Osteocyte (in vitro differentiated cells): ENCODE measurements around the gene ALPL. TPM values are rescaled to one million over a fixed set of nuclear protein-coding genes. Genes with fewer than 3 reads are reported as not detected.
"Not testable (repeated sequence)": the region's sequence is repeated elsewhere in the genome, so short reads cannot be mapped to it uniquely, and the experiment has no call there.

ENCODE experiments used
- DNase-seq: peaks from one replicate; pipeline ENCODE4 v3.0.0; 2021; ENCODE audit warnings: mixed read lengths; ENCODE audit not compliant: unreplicated experiment; ENCODE audit errors: extremely low spot score
- H3K27ac Mint-ChIP-seq: one replicate; pipeline ENCODE4 v1.8.0; 2021; ENCODE audit warnings: mild to moderate bottlenecking, mixed read lengths; ENCODE audit not compliant: unreplicated experiment
- H3K27me3 Mint-ChIP-seq: one replicate; pipeline ENCODE4 v1.8.0; 2021; ENCODE audit warnings: mixed read lengths; ENCODE audit not compliant: unreplicated experiment
- H3K36me3 Mint-ChIP-seq: one replicate; pipeline ENCODE4 v1.8.0; 2021; ENCODE audit warnings: mixed read lengths; ENCODE audit not compliant: unreplicated experiment
- H3K4me1 Mint-ChIP-seq: one replicate; pipeline ENCODE4 v1.8.0; 2021; ENCODE audit warnings: mixed read lengths; ENCODE audit not compliant: unreplicated experiment
- H3K4me3 Mint-ChIP-seq: one replicate; pipeline ENCODE4 v1.8.0; 2021; ENCODE audit warnings: mild to moderate bottlenecking, moderate library complexity, mixed read lengths; ENCODE audit not compliant: unreplicated experiment
- H3K9me3 Mint-ChIP-seq: one replicate; pipeline ENCODE4 v1.8.0; 2021; ENCODE audit warnings: mixed read lengths; ENCODE audit not compliant: unreplicated experiment
- CTCF ChIP-seq: fragments of 200-600 bp; sonication (generic); IDR thresholded peaks from 2 replicates; pipeline ENCODE4 v1.5.0; 2021; ENCODE audit warnings: antibody characterized with exemption, mild to moderate bottlenecking, moderate library complexity
- total RNA-seq: library from RNA; stranded (reverse); gene quantifications from 2 replicates; pipeline ENCODE4 v1.2.1, GENCODE V29; 2021

ALPL gene
- total RNA-seq, 1 donor from 2014 or later: 41.6 TPM

GRCh38 chr1:21478356-21478755, 30.9 kb upstream of the ALPL start:
- TF ChIP-seq CTCF: no peak
- peaks cover 61% of the 10 kb centered on the region for H3K36me3 Mint-ChIP-seq
- H3K4me3 Mint-ChIP-seq: no peak overlapping the region
- no peaks in the 10 kb centered on the region for H3K4me1 Mint-ChIP-seq
- H3K27me3 Mint-ChIP-seq: peaks cover 2% of the 10 kb centered on the region
- no peaks in the 10 kb centered on the region for H3K9me3 Mint-ChIP-seq
- no peak for DNase-seq
- no peak overlapping the region for H3K27ac Mint-ChIP-seq

GRCh38 chr1:21483881-21484280, 25.3 kb upstream of the ALPL start:
- not testable (repeated sequence) for DNase-seq, H3K4me3 Mint-ChIP-seq, H3K9me3 Mint-ChIP-seq, H3K27ac Mint-ChIP-seq, H3K4me1 Mint-ChIP-seq, H3K27me3 Mint-ChIP-seq
- H3K36me3 Mint-ChIP-seq: peaks cover 14% of the 10 kb centered on the region

GRCh38 chr1:21489146-21489545, 20.1 kb upstream of the ALPL start:
- H3K9me3 Mint-ChIP-seq: no peaks in the 10 kb centered on the region
- H3K36me3 Mint-ChIP-seq: peaks cover 3% of the 10 kb centered on the region
- H3K4me1 Mint-ChIP-seq: peaks cover 16% of the 10 kb centered on the region
- H3K27ac Mint-ChIP-seq: no peak overlapping the region
- no peak overlapping the region for H3K4me3 Mint-ChIP-seq
- TF ChIP-seq CTCF: no peak
- no peaks in the 10 kb centered on the region for H3K27me3 Mint-ChIP-seq
- no peak for DNase-seq

GRCh38 chr1:21490774-21491487, 18.3 kb upstream of the ALPL start:
- Mint-ChIP-seq H3K4me3 (no peak overlapping the region), H3K4me1 (peaks cover 16% of the 10 kb centered on the region), H3K9me3 (no peaks in the 10 kb centered on the region), H3K27me3 (no peaks in the 10 kb centered on the region), H3K27ac (no peak overlapping the region), H3K36me3 (peaks cover 3% of the 10 kb centered on the region)
- TF ChIP-seq CTCF: peak; percentile 67
- no peak for DNase-seq

GRCh38 chr1:21491488-21492355, 17.5 kb upstream of the ALPL start:
- DNase-seq: no peak
- Mint-ChIP-seq H3K4me3 (no peak overlapping the region), H3K27ac (no peak overlapping the region), H3K4me1 (peaks cover 16% of the 10 kb centered on the region), H3K36me3 (peaks cover 3% of the 10 kb centered on the region), H3K27me3 (no peaks in the 10 kb centered on the region), H3K9me3 (no peaks in the 10 kb centered on the region)
- no peak for TF ChIP-seq CTCF
